ENCODE data around the gene PCDHGA10. TPM values are rescaled to one million over a fixed set of nuclear protein-coding genes. Genes with fewer than 3 reads are reported as not detected.
"Not testable (repeated sequence)": the region's sequence is repeated elsewhere in the genome, so short reads cannot be mapped to it uniquely, and the experiment has no call there.

The PCDHGA10 gene
- polyA plus RNA-seq, 1 experiment: 9.2 TPM

DNA sequence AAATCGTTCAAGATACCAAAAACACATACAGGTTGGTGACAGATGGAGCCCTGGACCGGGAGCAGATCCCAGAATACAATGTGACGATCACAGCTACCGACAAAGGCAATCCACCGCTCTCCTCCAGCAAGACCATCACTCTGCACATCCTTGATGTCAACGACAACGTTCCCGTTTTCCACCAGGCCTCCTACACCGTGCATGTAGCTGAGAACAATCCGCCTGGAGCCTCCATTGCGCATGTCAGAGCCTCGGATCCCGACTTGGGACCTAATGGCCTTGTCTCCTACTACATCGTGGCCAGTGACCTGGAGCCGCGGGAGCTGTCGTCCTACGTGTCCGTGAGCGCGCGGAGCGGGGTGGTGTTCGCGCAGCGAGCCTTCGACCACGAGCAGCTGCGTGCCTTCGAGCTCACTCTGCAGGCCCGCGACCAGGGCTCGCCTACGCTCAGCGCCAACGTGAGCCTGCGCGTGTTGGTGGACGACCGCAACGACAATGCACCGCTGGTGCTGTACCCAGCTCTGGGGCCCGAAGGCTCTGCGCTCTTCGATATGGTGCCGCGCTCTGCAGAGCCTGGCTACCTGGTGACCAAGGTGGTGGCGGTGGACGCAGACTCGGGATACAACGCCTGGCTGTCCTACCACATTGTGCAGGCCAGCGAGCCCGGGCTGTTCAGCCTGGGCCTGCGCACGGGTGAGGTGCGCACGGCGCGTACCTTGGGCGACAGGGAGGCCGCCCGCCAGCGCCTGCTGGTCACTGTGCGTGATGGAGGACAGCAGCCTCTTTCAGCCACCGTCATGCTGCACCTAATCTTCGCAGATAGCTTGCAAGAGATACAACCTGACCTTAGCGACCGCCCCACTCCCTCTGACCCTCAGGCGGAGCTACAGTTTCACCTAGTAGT lies 41.0 kb upstream of the PCDHGA10 start:
- ChIA-PET POLR2A (no interaction called here), CTCF (interaction anchor here (0.9 to 3.8 kb wide), 8 partner anchors 22 to 195 kb away, joined by 3 to 105 read pairs (median 14); partner anchors contain the start of genes PCDHGA10, PCDHGA12, PCDHGB1 and TAF7)
- no peak for DNase-seq (ENCODE audit: low read depth, low spot score)
- peaks cover 4% of the 10 kb centered on the region for H3K27me3 ChIP-seq (ENCODE audit: control insufficient read depth, insufficient read depth, low read length)
- no peak overlapping the region for H3K4me3 ChIP-seq (ENCODE audit: low read depth, low read length)
- no peak for TF ChIP-seq CTCF (IDR thresholded peaks at IDR 0.05; ENCODE audit: low read depth, low read length)
- H3K27ac ChIP-seq (ENCODE audit: low read depth, low read length): no peak overlapping the region
- peaks cover 67% of the 10 kb centered on the region for H3K9me3 ChIP-seq (ENCODE audit: control insufficient read depth, insufficient read depth, low read length)

- peak; percentile 54 for TF ChIP-seq CTCF (IDR thresholded peaks at IDR 0.05; ENCODE audit: low read depth, low read length)
- no peak for DNase-seq (ENCODE audit: low read depth, low spot score)
- H3K27ac ChIP-seq (ENCODE audit: low read depth, low read length): no peak within 1 kb of the TSS
- CTCF ChIA-PET: interaction anchor here (0.6 to 2.8 kb wide), 11 partner anchors 17 to 194 kb away, joined by 3 to 22 read pairs (median 4); partner anchors contain the start of genes PCDHGA12 and PCDHGB7
- peak within 1 kb of the TSS; percentile 37 for H3K4me3 ChIP-seq (ENCODE audit: low read depth, low read length)
- H3K9me3 ChIP-seq (ENCODE audit: control insufficient read depth, insufficient read depth, low read length): peaks cover 71% of the 10 kb centered on the region
- POLR2A ChIA-PET: no interaction called here
- peaks cover 4% of the 10 kb centered on the region for H3K27me3 ChIP-seq (ENCODE audit: control insufficient read depth, insufficient read depth, low read length)
These were observed 39.0 kb upstream of the PCDHGA10 start, which contains the start of gene PCDHGA6 for GRCh38 chr5:141373673-141374317. TSS of gene PCDHGA6 (plus strand) at chr5:141373891. CDS start at chr5:141374084, 193 bp downstream.

DNA sequence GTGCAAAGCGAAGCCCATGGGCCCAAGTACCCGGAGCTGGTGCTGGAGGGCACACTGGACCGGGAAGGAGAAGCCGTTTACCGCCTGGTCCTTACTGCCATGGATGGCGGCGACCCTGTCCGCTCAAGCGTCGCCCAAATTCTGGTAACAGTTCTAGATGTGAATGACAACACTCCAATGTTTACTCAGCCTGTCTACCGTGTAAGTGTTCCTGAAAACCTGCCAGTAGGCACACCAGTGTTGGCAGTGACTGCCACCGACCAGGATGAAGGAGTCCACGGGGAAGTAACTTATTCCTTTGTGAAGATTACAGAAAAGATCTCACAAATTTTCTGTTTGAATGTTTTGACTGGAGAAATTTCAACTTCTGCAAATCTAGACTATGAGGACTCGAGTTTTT lies 38.2 kb upstream of the PCDHGA10 start:
- H3K9me3 ChIP-seq (ENCODE audit: control insufficient read depth, insufficient read depth, low read length): peaks cover 71% of the 10 kb centered on the region
- CTCF ChIA-PET: interaction anchor here (0.6 to 2.8 kb wide), 9 partner anchors 16 to 193 kb away, joined by 3 to 22 read pairs (median 4); partner anchors contain the start of gene PCDHGA12
- no peak for TF ChIP-seq CTCF (IDR thresholded peaks at IDR 0.05; ENCODE audit: low read depth, low read length)
- POLR2A ChIA-PET: no interaction called here
- H3K27ac ChIP-seq (ENCODE audit: low read depth, low read length): no peak overlapping the region
- peaks cover 4% of the 10 kb centered on the region for H3K27me3 ChIP-seq (ENCODE audit: control insufficient read depth, insufficient read depth, low read length)
- H3K4me3 ChIP-seq (ENCODE audit: low read depth, low read length): no peak overlapping the region
- no peak for DNase-seq (ENCODE audit: low read depth, low spot score)

DNA sequence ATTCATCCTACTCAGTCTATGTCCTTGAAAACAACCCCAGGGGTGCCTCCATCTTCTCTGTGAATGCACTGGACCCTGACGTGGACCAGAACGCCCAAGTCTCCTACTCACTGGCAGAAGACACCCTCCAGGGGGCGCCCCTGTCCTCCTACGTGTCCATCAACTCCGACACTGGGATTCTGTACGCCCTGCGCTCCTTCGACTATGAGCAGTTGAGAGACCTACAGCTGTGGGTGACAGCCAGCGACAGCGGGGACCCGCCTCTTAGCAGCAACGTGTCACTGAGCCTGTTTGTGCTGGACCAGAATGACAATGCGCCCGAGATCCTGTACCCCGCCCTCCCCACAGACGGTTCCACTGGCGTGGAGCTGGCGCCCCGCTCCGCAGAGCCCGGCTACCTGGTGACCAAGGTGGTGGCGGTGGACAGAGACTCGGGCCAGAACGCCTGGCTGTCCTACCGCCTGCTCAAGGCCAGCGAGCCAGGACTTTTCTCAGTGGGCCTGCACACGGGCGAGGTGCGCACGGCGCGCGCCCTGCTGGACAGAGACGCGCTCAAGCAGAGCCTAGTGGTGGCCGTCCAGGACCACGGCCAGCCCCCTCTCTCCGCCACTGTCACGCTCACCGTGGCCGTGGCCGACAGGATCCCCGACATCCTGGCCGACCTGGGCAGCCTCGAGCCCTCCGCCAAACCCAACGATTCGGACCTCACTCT lies 37.2 kb upstream of the PCDHGA10 start:
- POLR2A ChIA-PET; H3K27me3 ChIP-seq (ENCODE audit: control insufficient read depth, insufficient read depth, low read length); H3K4me3 ChIP-seq (ENCODE audit: low read depth, low read length); H3K27ac ChIP-seq (ENCODE audit: low read depth, low read length); DNase-seq (ENCODE audit: low read depth, low spot score): not testable (repeated sequence)
- CTCF ChIA-PET: interaction anchor here (1.0 to 2.8 kb wide), 3 partner anchors 15 to 193 kb away, joined by 3 to 22 read pairs (median 4); no protein-coding TSS in a partner anchor
- H3K9me3 ChIP-seq (ENCODE audit: control insufficient read depth, insufficient read depth, low read length): peaks cover 67% of the 10 kb centered on the region
